Measurements from ENCODE around the gene SERINC5. TPM values are rescaled to one million over a fixed set of nuclear protein-coding genes. Genes with fewer than 3 reads are reported as not detected.

The SERINC5 gene
- total RNA-seq, 1 experiment from 2014 or later, result 52.3 TPM

GRCh38 chr5:80220245-80220897 is 35.5 kb downstream of the SERINC5 start:
- peaks cover 0 to 8% (median 3%) of the 10 kb centered on the region in 3 experiments; a peak in 3 of 7 replicates for H3K36me3 Mint-ChIP-seq (ENCODE audit: insufficient read depth in 1 of 3, low read depth in 3 of 3)
- H4K20me1 ChIP-seq (ENCODE audit: control insufficient read depth, insufficient read depth, insufficient read length), result no peaks in the 10 kb centered on the region
- H3K14ac ChIP-seq (ENCODE audit: insufficient read depth, low read length), result no peak overlapping the region; the same call in 1 of the 2 replicates
- H3K9ac ChIP-seq (ENCODE audit: extremely low read depth, insufficient read length, low read length), result no peak overlapping the region
- no peak overlapping the region for H4K5ac ChIP-seq (ENCODE audit: insufficient read length, low read depth, low read length)
- no CpG with 5 or more reads among the region's 5 CpGs for WGBS (ENCODE audit: extremely low coverage, insufficient read length, low lambda C conversion rate)
- H2BK5ac ChIP-seq (ENCODE audit: insufficient read length, low read length), result no peak overlapping the region
- peaks cover 8% of the 10 kb centered on the region for H3K79me1 ChIP-seq (ENCODE audit: insufficient read depth, low read depth, low read length, poor library complexity, severe bottlenecking)
- no peak overlapping the region for H3K27ac ChIP-seq (ENCODE audit: insufficient read length, low read depth, low read length)
- H3K27me3 Mint-ChIP-seq (ENCODE audit: low read depth), result no peaks in the 10 kb centered on the region
- H3K4me3 Mint-ChIP-seq, result no peak overlapping the region
- H3K4me1 ChIP-seq (ENCODE audit: insufficient read depth, low read length), result peaks cover 9% of the 10 kb centered on the region
- no peaks in the 10 kb centered on the region for H3K23me2 ChIP-seq (ENCODE audit: insufficient read length, low read depth, low read length, poor library complexity, severe bottlenecking)
- H3K4me2 ChIP-seq (ENCODE audit: insufficient read depth, insufficient read length, low read length), result no peak overlapping the region
- no peak overlapping the region for H2BK15ac ChIP-seq (ENCODE audit: low read depth, low read length)
- H2AK5ac ChIP-seq (ENCODE audit: insufficient read length, low read length), result no peak overlapping the region
- no peak overlapping the region for H2AFZ ChIP-seq (ENCODE audit: low read length)
- H3K9me3 ChIP-seq (ENCODE audit: control insufficient read depth, low read depth, low read length), result no peaks in the 10 kb centered on the region
- no peak overlapping the region for H3K4ac ChIP-seq (ENCODE audit: low read depth, low read length)
- H3K23ac ChIP-seq (ENCODE audit: insufficient read length, low read depth, low read length), result no peak overlapping the region
- no peak overlapping the region for H2BK20ac ChIP-seq (ENCODE audit: low read depth, low read length, poor library complexity, severe bottlenecking)
- TF ChIP-seq CTCF (conservative IDR thresholded peaks at IDR 0.05), result no peak
- no peak for DNase-seq
- peaks cover 33 to 39% of the 10 kb centered on the region in 2 experiments for H3K4me1 Mint-ChIP-seq
- no peak overlapping the region for H2BK12ac ChIP-seq (ENCODE audit: insufficient read length, low read depth, low read length)
- no peak overlapping the region for H4K8ac ChIP-seq (replicated peaks; ENCODE audit: insufficient read length, low read depth, low read length)
- H3K56ac ChIP-seq (ENCODE audit: insufficient read length, low read depth, low read length), result no peak overlapping the region
- H3K27me3 ChIP-seq (ENCODE audit: insufficient read depth, low read length), result no peaks in the 10 kb centered on the region
- no peak overlapping the region for H3T11ph ChIP-seq (ENCODE audit: low read length)
- no peak overlapping the region for H4K91ac ChIP-seq (ENCODE audit: insufficient read length, low read depth, low read length)
- H3K18ac ChIP-seq (ENCODE audit: insufficient read length, low read depth, low read length), result no peak overlapping the region
- peak overlapping the region; percentile 45 to 89 (median 79) for H3K27ac Mint-ChIP-seq
- no peak overlapping the region for H2BK120ac ChIP-seq (ENCODE audit: low read depth, low read length, poor library complexity, severe bottlenecking)
- peaks cover 24% of the 10 kb centered on the region for H3K79me2 ChIP-seq (ENCODE audit: insufficient read depth, low read length)
- no peaks in the 10 kb centered on the region for H3K9me3 Mint-ChIP-seq

Data from H9 (cell line).